H54 (cell line): Measurements from ENCODE around the gene MXD1.

ENCODE experiments used
- DNase-seq: peaks from one replicate; pipeline ENCODE4 v3.0.0; 2011; ENCODE audit warnings: low spot score, mixed read lengths; ENCODE audit not compliant: insufficient read length
- FAIRE-seq: peaks from 3 replicates; lab custom pipeline; 2011; peaks lifted over from hg19 to GRCh38; lab: Jason Lieb, UNC
- POLR2A ChIP-seq: IDR thresholded peaks from 2 replicates; pipeline ENCODE4 v1.6.1; 2011; ENCODE audit warnings: low read depth, mild to moderate bottlenecking, low read length

Gene MXD1

GRCh38 chr2:69916106-69916505, 1.2 kb downstream of the MXD1 start:
- DNase-seq: no peak
- peak; percentile 11 for FAIRE-seq
- no peak for TF ChIP-seq POLR2A

GRCh38 chr2:69917852-69918251, 2.9 kb downstream of the MXD1 start:
- FAIRE-seq (peak; percentile 99), DNase-seq (peak; percentile 50)
- no peak for TF ChIP-seq POLR2A

- DNase-seq (no peak), FAIRE-seq (no peak)
- TF ChIP-seq POLR2A: no peak
These were observed 3.5 kb downstream of the MXD1 start for GRCh38 chr2:69918401-69918800.

GRCh38 chr2:69923116-69923515, 8.2 kb downstream of the MXD1 start:
- no peak for DNase-seq
- no peak for TF ChIP-seq POLR2A
- no peak for FAIRE-seq

GRCh38 chr2:69926849-69927515, 12.1 kb downstream of the MXD1 start:
- TF ChIP-seq POLR2A: no peak
- DNase-seq: no peak
- FAIRE-seq: peak; percentile 20

GRCh38 chr2:69931832-69932595, 17.1 kb downstream of the MXD1 start:
- FAIRE-seq (no peak), DNase-seq (no peak)
- no peak for TF ChIP-seq POLR2A

- DNase-seq (no peak), FAIRE-seq (no peak)
- no peak for TF ChIP-seq POLR2A
These were observed 17.6 kb downstream of the MXD1 start for GRCh38 chr2:69932596-69932922.

GRCh38 chr2:69933254-69933828, 18.4 kb downstream of the MXD1 start:
- no peak for DNase-seq
- no peak for FAIRE-seq
- TF ChIP-seq POLR2A: no peak

GRCh38 chr2:69933839-69934613, 19.1 kb downstream of the MXD1 start:
- DNase-seq: no peak
- no peak for TF ChIP-seq POLR2A
- FAIRE-seq: peak; percentile 41

- FAIRE-seq (no peak), DNase-seq (no peak)
- TF ChIP-seq POLR2A: no peak
These were observed 19.7 kb downstream of the MXD1 start for GRCh38 chr2:69934614-69934908.

- FAIRE-seq (no peak), DNase-seq (no peak)
- TF ChIP-seq POLR2A: no peak
These were observed 20.1 kb downstream of the MXD1 start for GRCh38 chr2:69935011-69935410.

- no peak for TF ChIP-seq POLR2A
- FAIRE-seq: no peak
- DNase-seq: no peak
These were observed 22.0 kb downstream of the MXD1 start for GRCh38 chr2:69936906-69937305.

GRCh38 chr2:69937968-69938367, 23.1 kb downstream of the MXD1 start:
- TF ChIP-seq POLR2A: no peak
- DNase-seq (no peak), FAIRE-seq (no peak)

- no peak for TF ChIP-seq POLR2A
These were observed 24.8 kb downstream of the MXD1 start for GRCh38 chr2:69939722-69940121.

More at GRCh38 chr2:69939722-69940121, 24.8 kb downstream of the MXD1 start:
- DNase-seq (no peak), FAIRE-seq (no peak)
